Activated T-cell treated with anti-CD3 and anti-CD28 coated beads, Interleukin-2, amount 50 U/mL, for 48 hours (primary cell): Measurements from ENCODE around the gene SEC31A.

ENCODE experiments used
- DNase-seq, 2 experiments: peaks; one replicate each; pipeline ENCODE4 v3.0.0-alpha.2; 2020

The SEC31A gene

GRCh38 chr4:82791179-82791578 lies 99.8 kb downstream of the SEC31A start:
- no peak for DNase-seq

DNA sequence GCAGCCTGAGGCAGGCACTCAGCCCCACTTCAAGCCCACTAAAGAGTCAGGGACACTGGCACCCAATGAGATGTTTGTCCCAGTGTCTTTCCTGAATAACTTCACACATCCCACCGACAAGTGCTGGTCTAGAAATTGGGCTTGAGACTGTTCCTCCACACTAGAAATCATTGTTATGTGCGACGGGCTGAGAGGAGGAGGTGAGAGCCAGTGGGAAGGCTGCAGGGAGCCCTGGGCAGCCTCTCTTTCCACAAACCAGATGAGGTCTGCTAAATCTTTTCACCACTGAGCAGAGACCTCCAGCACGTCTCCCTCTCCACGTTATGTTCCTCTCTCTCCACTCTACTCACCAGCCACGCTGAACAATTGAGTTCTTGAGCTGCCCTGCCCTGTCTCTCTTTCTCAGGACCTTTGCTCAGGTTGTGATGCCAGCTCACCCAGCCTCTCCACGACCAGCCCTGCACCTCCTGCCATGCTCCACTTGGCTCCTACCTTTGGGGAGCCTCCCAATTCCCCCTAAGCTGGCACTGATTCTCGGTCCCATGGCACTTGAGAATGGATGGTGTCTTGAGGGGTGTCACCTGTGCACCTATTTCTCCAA lies 100.8 kb downstream of the SEC31A start:
- DNase-seq = no peak

DNA sequence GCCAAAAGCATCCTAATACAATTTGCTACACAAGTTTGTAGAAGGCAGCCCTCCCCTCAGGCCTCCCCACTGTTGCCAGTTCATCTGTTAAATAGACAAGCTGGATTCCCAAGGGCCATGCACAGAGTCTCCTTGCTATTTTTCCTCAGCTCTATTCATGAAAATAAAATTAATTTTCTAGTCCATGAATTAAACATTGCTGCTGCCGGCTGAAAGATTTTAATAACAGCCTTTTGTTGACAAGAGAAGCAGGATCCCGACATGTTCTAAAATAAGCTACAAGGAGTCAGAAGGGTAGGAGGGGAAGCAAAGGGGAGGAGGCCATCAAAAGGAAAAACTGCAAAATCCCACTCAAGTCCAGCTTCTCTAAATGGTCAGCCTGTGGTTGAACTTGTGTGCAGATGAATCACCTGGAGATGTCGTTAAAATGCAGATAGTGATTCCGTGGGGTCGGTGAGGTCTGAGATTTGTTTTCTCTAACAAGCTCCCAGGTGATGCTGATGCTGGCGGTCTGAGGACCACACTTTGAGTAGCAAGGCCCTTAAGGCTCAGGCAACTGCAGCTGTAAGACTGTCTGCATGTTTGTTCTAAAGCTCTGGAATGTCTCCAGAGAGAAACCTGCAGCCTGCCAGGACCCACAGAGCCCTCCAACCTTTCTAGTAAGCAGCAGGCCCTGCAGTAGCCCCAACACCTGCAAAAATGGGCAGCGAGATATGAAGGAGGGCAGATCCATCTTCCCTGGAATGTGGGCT lies 101.8 kb downstream of the SEC31A start:
- DNase-seq = no peak

DNA sequence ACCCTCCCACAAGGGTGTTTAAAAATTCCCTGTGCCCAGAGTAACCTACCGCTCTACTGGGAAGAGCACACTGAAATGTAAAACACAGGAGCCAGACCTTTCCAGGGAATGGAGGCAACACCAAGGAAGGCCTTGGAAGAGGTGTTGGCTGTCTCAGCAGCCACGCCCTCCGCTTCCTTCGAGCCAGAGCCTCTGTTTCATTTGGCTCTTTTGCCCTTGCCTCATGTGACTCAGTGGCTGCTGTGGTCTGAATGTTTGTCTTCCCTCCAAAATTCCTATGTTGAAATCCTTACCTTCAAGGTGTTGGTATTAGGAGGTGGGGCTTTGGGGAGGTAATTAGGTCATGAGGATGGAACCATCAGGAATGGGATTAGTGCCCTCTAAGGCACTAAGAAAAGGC lies 103.6 kb downstream of the SEC31A start:
- DNase-seq = no peak

DNA sequence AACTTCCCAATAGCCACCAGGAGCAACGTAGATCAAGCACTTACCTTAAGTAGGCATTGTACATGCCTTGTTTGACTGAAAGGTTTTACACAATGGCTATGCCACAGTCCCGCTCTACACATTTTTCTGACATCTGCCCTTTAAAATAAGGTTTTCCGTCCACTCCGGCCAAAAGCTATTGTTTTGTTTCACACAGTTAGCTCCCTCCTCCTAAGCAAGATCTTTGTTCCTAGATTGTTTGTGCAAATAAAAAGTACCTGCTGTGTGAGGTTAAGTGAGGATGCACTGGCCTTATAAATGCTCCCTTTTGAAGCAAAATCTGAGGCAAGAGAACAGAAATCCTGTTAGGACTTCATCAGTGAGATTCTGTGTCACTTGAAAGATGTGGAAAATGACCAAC lies 104.1 kb downstream of the SEC31A start:
- no peak for DNase-seq

DNA sequence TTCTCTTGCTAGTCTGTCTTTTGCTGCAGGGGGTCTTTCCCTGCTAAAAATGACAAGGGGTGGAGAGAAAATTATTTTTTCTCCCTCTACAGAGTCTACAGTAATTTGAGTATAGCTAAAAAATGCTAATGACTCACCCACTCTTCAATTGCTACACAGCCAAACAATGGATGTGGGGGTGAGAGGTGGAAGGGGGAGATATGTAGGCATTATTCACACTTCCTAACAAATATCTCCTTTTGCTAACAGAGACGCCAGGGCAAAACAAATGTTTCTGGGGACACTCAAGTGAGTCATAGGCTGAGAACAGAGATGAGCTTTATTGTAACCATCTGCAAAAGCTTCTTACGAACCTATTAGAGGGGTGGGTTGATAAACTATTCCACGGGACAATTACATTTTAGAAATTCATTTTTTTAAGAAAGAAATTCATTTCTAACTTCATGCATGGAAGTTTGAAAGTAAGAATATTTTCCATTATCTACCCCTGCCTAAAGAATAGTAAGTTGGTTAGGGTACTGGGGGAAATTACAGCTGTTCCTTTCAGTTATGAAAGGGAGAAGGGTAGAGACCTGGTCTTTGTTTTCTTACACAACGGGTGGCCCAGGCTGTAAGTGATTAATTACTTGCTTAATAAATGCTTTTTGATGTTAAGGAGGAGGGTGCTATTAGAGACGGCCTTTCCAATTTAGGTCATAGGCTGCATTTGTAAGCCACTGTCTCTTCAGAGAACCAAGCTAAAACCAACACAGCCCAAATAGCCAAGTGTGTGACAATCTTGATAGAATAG lies 105.1 kb downstream of the SEC31A start:
- no peak for DNase-seq

DNA sequence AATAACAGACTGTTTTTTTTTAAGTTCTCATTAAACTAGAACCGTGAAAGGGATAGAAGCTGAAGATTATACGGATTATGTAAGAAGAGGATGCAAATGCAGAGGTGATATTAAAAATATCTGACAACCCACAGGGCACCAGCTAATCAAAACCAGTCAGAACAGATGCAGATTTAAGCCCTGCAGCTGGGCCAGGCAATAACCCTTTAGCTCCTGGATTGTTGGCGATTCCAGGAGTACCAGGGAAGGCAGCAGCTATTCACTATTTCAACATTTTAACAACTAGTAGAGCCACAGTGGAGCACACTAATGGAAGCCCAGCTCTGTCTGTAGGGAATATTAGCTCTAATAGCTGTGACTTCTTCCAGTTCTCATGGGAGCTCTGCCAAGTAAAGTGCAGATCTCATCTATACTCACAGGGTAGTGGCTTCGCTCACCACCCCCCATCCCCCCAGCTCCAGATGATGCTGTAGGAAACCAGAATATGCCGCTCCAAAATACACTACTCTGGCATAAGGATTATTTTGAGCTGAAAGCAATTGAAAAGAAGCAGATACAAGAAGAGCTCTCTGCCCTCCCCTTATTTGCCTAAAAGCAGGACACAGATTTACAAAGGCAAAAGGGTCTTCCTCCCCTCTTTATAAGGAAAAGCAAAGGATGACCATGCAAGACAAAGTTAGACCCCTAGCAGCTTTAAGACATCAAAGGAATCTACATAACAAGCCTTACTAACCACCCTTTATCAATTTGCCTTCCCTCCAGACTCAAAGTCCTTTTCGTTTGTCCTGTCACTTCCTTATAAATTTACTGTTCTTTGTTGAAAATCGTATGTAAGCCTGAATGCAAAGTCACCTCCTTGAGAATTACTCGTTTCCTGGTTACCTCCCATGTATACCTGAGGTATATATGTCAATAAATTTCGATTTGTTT lies 106.0 kb downstream of the SEC31A start:
- DNase-seq = no peak

- no peak for DNase-seq
Observed at GRCh38 chr4:82782626-82783345, 108.2 kb downstream of the SEC31A start.

GRCh38 chr4:82780752-82781231 lies 110.2 kb downstream of the SEC31A start:
- no peak for DNase-seq

GRCh38 chr4:82780170-82780751 lies 110.7 kb downstream of the SEC31A start:
- no peak for DNase-seq

- DNase-seq = no peak
Observed at GRCh38 chr4:82779032-82779431, 111.9 kb downstream of the SEC31A start.

- no peak for DNase-seq
Observed at GRCh38 chr4:82777857-82778525, 113.0 kb downstream of the SEC31A start.

GRCh38 chr4:82776925-82777542 lies 113.9 kb downstream of the SEC31A start:
- DNase-seq = no peak

GRCh38 chr4:82775243-82775642 lies 115.7 kb downstream of the SEC31A start:
- DNase-seq = no peak

DNA sequence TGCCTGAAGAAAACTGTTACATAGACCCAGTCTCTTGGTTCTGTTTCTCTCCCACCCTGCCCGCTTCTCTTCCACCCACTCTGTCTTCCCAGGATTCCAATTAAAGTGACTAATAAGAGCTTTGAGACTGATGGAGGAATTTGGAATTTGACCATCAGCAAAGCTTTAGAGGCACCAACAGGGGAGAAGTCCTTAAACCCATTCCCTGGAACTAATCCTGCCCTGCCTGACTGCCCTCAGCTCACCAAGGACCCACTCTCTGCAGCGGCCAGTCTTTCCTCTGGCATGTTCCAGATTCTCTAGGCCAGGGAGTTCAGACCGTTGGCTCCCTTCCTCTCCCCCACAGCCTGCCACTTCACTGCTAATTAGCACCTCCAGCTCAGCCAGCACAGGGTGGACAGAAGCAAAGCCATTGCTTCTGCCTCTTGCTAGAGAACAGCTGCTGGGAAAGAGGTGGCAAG lies 116.2 kb downstream of the SEC31A start:
- no peak for DNase-seq

DNA sequence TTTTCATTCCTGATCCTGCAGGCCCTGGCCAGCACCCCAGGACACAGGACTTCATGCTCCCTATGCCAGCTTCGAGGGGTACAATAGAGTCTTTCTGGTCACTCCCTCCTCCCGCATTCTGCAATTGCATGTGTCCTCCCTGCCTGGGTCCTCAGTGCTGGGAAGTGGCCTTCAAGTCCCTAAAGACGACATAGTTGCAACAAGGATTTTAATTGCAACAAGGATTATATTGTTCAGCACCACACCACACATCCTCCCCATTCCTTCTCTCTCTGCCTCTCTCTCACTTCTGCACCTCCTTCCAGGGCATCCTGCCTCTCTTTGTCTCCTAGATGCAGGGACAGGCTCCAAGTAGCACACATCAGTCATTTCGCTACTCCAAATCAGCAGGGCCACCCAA lies 117.9 kb downstream of the SEC31A start:
- DNase-seq = no peak

DNA sequence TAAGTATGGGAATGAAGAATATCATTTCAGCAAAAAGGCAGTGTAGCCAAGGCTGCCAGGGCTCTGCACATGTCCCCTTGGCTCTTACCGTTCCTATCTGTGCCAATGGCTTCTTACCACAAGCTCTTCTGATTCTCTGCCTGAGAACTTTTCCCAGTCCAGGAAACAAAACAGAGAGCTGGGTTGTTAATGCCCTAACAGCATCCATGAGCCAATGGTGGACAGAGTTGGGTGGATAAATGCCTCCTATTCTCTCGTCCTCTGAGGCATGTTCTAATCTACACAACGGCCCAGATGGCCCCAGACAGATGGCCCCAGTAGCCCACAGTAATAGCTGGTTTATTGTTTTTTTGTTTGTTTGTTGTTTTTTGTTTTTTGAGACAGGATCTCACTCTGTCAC lies 120.3 kb downstream of the SEC31A start:
- no peak for DNase-seq
